ENCODE results near the gene ZSCAN32.

The ZSCAN32 gene

GRCh38 chr16:3413730-3414379 is 13.1 kb upstream of the ZSCAN32 start:
- DNase-seq (ENCODE audit: insufficient read length, low spot score) (no peak), FAIRE-seq (no peak)
- TF ChIP-seq CTCF (IDR thresholded peaks at IDR 0.05; ENCODE audit: insufficient read depth, missing control alignments) = no peak

- FAIRE-seq = no peak
- no peak for DNase-seq (ENCODE audit: insufficient read length, low spot score)
These were observed 7.9 kb upstream of the ZSCAN32 start for GRCh38 chr16:3408561-3409197.

GRCh38 chr16:3401719-3402397 is 1.1 kb upstream of the ZSCAN32 start:
- FAIRE-seq (no peak), DNase-seq (ENCODE audit: insufficient read length, low spot score) (no peak)
- no peak for TF ChIP-seq CTCF (IDR thresholded peaks at IDR 0.05; ENCODE audit: insufficient read depth, missing control alignments)

More at GRCh38 chr16:3408561-3409197, 7.9 kb upstream of the ZSCAN32 start:
- TF ChIP-seq CTCF (IDR thresholded peaks at IDR 0.05; ENCODE audit: insufficient read depth, missing control alignments) = no peak

- FAIRE-seq (no peak), DNase-seq (ENCODE audit: insufficient read length, low spot score) (no peak)
- TF ChIP-seq CTCF (IDR thresholded peaks at IDR 0.05; ENCODE audit: insufficient read depth, missing control alignments) = no peak
These were observed 392 bp downstream of the ZSCAN32 start for GRCh38 chr16:3400446-3400778.

GRCh38 chr16:3389663-3390338 is 11.0 kb downstream of the ZSCAN32 start:
- DNase-seq (ENCODE audit: insufficient read length, low spot score) = no peak
- TF ChIP-seq CTCF (IDR thresholded peaks at IDR 0.05; ENCODE audit: insufficient read depth, missing control alignments) = no peak
- no peak for FAIRE-seq

GRCh38 chr16:3388325-3388724 is 12.5 kb downstream of the ZSCAN32 start:
- FAIRE-seq (no peak), DNase-seq (ENCODE audit: insufficient read length, low spot score) (no peak)
- TF ChIP-seq CTCF (IDR thresholded peaks at IDR 0.05; ENCODE audit: insufficient read depth, missing control alignments) = no peak
